HepG2 (cell line): ENCODE results near the gene BLOC1S4. TPM values are rescaled to one million over a fixed set of nuclear protein-coding genes. Genes with fewer than 3 reads are reported as not detected.

Experiments used
- ELF1 ChIP-seq: sonication (generic); formaldehyde crosslinking; IDR thresholded peaks from 2 replicates; pipeline ENCODE4 v1.4.0; 2020; ENCODE audit warnings: missing genetic modification reagents
- MBNL3 ChIP-seq: fragments of 250-450 bp; sonication (Bioruptor Pico); conservative IDR thresholded peaks from 2 replicates; pipeline ENCODE4 v1.8.0; 2022; ENCODE audit warnings: mild to moderate bottlenecking, inconsistent platforms
- MLLT10 ChIP-seq: sonication (generic); formaldehyde crosslinking; IDR thresholded peaks from 2 replicates; pipeline ENCODE4 v1.4.0; 2020; ENCODE audit warnings: missing genetic modification reagents
- NFE2L2 ChIP-seq: fragments of 150-350 bp; IDR thresholded peaks from 2 replicates; pipeline ENCODE4 v1.6.1; 2014; ENCODE audit warnings: low read length
- NR2C2 ChIP-seq: sonication (generic); formaldehyde crosslinking; IDR thresholded peaks from 2 replicates; pipeline ENCODE4 v1.4.0; 2020; ENCODE audit warnings: missing genetic modification reagents, mild to moderate bottlenecking, moderate library complexity, borderline replicate concordance
- RAD21 ChIP-seq: fragments of 450-650 bp; formaldehyde crosslinking; IDR thresholded peaks from 2 replicates; pipeline ENCODE4 v1.5.0; 2020; ENCODE audit warnings: mild to moderate bottlenecking
- SIX1 ChIP-seq: sonication (generic); formaldehyde crosslinking; IDR thresholded peaks from 2 replicates; pipeline ENCODE4 v1.4.0; 2020; ENCODE audit warnings: missing genetic modification reagents, borderline replicate concordance
- SMC3 ChIP-seq: IDR thresholded peaks from 2 replicates; pipeline ENCODE4 v1.6.1; 2011; ENCODE audit warnings: low read length, improper control_type of control experiment
- ZBTB21 ChIP-seq: sonication (generic); formaldehyde crosslinking; IDR thresholded peaks from 2 replicates; pipeline ENCODE4 v1.4.0; 2020; ENCODE audit warnings: missing genetic modification reagents
- ZBTB42 ChIP-seq: sonication (generic); formaldehyde crosslinking; IDR thresholded peaks from 2 replicates; pipeline ENCODE4 v1.5.0; 2020; ENCODE audit warnings: mild to moderate bottlenecking, missing genetic modification reagents
- ZFX ChIP-seq: sonication (generic); formaldehyde crosslinking; IDR thresholded peaks from 2 replicates; pipeline ENCODE4 v1.4.0; 2020; ENCODE audit warnings: mild to moderate bottlenecking, low read depth, missing genetic modification reagents, moderate library complexity
- ZMYM2 ChIP-seq: sonication (generic); formaldehyde crosslinking; IDR thresholded peaks from 2 replicates; pipeline ENCODE4 v1.8.0; 2022; ENCODE audit warnings: mild to moderate bottlenecking, missing genetic modification reagents
- ZNF33B ChIP-seq: sonication (generic); formaldehyde crosslinking; IDR thresholded peaks from 2 replicates; pipeline ENCODE4 v1.5.1; 2020; ENCODE audit warnings: mild to moderate bottlenecking, missing genetic modification reagents
- ZNF383 ChIP-seq: sonication (generic); formaldehyde crosslinking; IDR thresholded peaks from 2 replicates; pipeline ENCODE4 v1.4.0; 2020; ENCODE audit warnings: missing genetic modification reagents, mild to moderate bottlenecking, borderline replicate concordance
- ZNF746 ChIP-seq: sonication (generic); formaldehyde crosslinking; IDR thresholded peaks from 2 replicates; pipeline ENCODE4 v1.8.0; 2022; ENCODE audit warnings: mild to moderate bottlenecking, missing genetic modification reagents
- ZNF780A ChIP-seq: sonication (generic); formaldehyde crosslinking; IDR thresholded peaks from 2 replicates; pipeline ENCODE4 v1.8.0; 2022; ENCODE audit warnings: mild to moderate bottlenecking, missing genetic modification reagents, moderate library complexity
- ZNF83 ChIP-seq: sonication (generic); formaldehyde crosslinking; IDR thresholded peaks from 2 replicates; pipeline ENCODE4 v1.4.0; 2020; ENCODE audit warnings: missing genetic modification reagents, mild to moderate bottlenecking, borderline replicate concordance
- ZSCAN31 ChIP-seq: sonication (generic); formaldehyde crosslinking; IDR thresholded peaks from 2 replicates; pipeline ENCODE4 v1.5.0; 2020; ENCODE audit warnings: low read depth, mild to moderate bottlenecking, missing genetic modification reagents
- polyA plus RNA-seq, 8 experiments: library from polyadenylated mRNA; depleted of rRNA in 3 of 8; stranded (reverse) in 7 of 8; unstranded in 1 of 8; fragments of >200 nt; fragmentation: Illumina TruSeq in 4 of 8; extraction: Trizol in 4 of 8; gene quantifications; 2 replicates each; pipeline versions ENCODE4 v1.2.1 to v1.2.3, GENCODE V29; 2011 to 2016; ENCODE audit warnings: low read depth in 4 of 8, missing spikeins in 1 of 8, mixed read lengths in 1 of 8; ENCODE audit not compliant: insufficient read depth in 1 of 8
- total RNA-seq, 5 experiments: library from RNA; depleted of rRNA; stranded (reverse); fragments of >200 nt; fragmentation: Illumina TruSeq; extraction: Trizol; gene quantifications; 2 replicates each; pipeline ENCODE4 v1.2.3, GENCODE V29; 2016; ENCODE audit warnings: low read depth in 1 of 5
- TF ChIP-seq, protein P1 (sequence below): sonication (generic); formaldehyde crosslinking; IDR thresholded peaks from 2 replicates; pipeline ENCODE4 v1.5.0; 2020; ENCODE audit warnings: mild to moderate bottlenecking, missing genetic modification reagents, borderline replicate concordance
- TF ChIP-seq, protein P2 (sequence below): sonication (generic); formaldehyde crosslinking; IDR thresholded peaks from 2 replicates; pipeline ENCODE4 v1.5.1; 2020; ENCODE audit warnings: missing genetic modification reagents, mild to moderate bottlenecking, borderline replicate concordance
- TF ChIP-seq, protein P3 (sequence below): sonication (generic); formaldehyde crosslinking; IDR thresholded peaks from 2 replicates; pipeline ENCODE4 v1.4.0; 2020; ENCODE audit warnings: missing genetic modification reagents, borderline replicate concordance

BLOC1S4 gene
- total and polyA plus RNA-seq, 2 of the 13 experiments (the other 11 are each of a cell fraction or from before 2014, with no cell fraction given): 15.5 to 20.9 TPM

DNA sequence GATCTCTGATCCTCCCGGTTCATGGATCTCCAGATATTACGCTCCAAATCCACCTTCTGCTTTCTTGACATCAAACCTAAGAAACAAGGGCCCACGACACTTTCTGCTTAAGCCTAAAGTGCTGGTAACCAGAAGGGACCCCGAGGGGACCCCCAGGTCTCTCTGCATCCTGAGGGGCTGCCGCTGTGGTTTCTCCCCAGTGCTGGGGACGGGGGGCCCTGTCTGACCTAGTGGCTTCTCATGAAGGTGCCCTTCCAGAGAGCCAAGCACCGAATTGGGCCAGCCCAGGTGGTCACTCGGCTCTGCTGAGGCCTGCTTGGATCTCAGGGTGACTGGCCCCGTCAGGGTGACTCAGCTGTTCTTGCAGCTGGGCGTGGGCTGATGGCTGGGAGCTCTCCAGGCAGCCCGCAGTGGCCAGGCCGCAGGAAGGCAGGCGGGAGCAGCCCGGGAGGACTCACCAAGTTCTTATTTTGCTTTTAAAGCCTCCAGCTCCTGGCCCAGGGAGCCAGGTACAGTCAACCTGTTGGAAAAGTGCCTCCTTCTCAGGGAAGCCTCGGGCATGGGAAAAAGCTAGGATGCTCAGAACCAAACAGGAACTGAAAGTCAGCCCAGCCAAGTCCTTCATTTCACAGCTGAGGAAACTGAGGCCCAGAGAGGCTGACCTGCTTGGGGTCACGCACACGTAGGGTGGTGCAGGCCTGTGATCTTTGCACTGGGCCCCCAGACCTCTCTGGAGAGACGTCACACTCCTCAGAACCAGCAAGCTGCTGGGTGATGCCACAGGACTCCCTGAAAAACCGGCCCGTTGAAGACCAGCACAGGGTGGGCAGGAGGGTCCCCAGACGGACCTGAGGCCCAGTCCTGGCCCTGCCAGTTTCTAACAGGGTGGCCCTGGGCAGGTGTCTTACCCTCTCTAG lies 16.7 kb downstream of the BLOC1S4 start (continued):
- TF ChIP-seq, protein P1, sequence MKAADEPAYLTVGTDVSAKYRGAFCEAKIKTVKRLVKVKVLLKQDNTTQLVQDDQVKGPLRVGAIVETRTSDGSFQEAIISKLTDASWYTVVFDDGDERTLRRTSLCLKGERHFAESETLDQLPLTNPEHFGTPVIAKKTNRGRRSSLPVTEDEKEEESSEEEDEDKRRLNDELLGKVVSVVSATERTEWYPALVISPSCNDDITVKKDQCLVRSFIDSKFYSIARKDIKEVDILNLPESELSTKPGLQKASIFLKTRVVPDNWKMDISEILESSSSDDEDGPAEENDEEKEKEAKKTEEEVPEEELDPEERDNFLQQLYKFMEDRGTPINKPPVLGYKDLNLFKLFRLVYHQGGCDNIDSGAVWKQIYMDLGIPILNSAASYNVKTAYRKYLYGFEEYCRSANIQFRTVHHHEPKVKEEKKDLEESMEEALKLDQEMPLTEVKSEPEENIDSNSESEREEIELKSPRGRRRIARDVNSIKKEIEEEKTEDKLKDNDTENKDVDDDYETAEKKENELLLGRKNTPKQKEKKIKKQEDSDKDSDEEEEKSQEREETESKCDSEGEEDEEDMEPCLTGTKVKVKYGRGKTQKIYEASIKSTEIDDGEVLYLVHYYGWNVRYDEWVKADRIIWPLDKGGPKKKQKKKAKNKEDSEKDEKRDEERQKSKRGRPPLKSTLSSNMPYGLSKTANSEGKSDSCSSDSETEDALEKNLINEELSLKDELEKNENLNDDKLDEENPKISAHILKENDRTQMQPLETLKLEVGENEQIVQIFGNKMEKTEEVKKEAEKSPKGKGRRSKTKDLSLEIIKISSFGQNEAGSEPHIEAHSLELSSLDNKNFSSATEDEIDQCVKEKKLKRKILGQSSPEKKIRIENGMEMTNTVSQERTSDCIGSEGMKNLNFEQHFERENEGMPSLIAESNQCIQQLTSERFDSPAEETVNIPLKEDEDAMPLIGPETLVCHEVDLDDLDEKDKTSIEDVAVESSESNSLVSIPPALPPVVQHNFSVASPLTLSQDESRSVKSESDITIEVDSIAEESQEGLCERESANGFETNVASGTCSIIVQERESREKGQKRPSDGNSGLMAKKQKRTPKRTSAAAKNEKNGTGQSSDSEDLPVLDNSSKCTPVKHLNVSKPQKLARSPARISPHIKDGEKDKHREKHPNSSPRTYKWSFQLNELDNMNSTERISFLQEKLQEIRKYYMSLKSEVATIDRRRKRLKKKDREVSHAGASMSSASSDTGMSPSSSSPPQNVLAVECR: no peak; the same call in 1 of the 2 replicates
- TF ChIP-seq SMC3 (no peak), MBNL3 (CRISPR knock-in tag) (no peak), SIX1 (no peak), RAD21 (CRISPR knock-in tag) (peak; percentile 30; the same call in 1 of the 2 replicates), ELF1 (no peak), ZFX (CRISPR knock-in tag) (peak; percentile 94), ZNF83 (no peak), ZBTB21 (no peak), ZSCAN31 (CRISPR knock-in tag) (no peak; the same call in 1 of the 2 replicates), ZBTB42 (CRISPR knock-in tag) (no peak), NR2C2 (CRISPR knock-in tag) (no peak), ZNF33B (CRISPR knock-in tag) (no peak; the same call in 1 of the 2 replicates), ZNF383 (CRISPR knock-in tag) (no peak), MLLT10 (CRISPR knock-in tag) (no peak), ZNF746 (CRISPR knock-in tag) (no peak), NFE2L2 (peak; percentile 100), ZMYM2 (CRISPR knock-in tag) (no peak), ZNF780A (CRISPR knock-in tag) (no peak)
- TF ChIP-seq, protein P2, sequence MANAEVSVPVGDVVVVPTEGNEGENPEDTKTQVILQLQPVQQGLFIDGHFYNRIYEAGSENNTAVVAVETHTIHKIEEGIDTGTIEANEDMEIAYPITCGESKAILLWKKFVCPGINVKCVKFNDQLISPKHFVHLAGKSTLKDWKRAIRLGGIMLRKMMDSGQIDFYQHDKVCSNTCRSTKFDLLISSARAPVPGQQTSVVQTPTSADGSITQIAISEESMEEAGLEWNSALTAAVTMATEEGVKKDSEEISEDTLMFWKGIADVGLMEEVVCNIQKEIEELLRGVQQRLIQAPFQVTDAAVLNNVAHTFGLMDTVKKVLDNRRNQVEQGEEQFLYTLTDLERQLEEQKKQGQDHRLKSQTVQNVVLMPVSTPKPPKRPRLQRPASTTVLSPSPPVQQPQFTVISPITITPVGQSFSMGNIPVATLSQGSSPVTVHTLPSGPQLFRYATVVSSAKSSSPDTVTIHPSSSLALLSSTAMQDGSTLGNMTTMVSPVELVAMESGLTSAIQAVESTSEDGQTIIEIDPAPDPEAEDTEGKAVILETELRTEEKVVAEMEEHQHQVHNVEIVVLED: no peak
- TF ChIP-seq, protein P3, sequence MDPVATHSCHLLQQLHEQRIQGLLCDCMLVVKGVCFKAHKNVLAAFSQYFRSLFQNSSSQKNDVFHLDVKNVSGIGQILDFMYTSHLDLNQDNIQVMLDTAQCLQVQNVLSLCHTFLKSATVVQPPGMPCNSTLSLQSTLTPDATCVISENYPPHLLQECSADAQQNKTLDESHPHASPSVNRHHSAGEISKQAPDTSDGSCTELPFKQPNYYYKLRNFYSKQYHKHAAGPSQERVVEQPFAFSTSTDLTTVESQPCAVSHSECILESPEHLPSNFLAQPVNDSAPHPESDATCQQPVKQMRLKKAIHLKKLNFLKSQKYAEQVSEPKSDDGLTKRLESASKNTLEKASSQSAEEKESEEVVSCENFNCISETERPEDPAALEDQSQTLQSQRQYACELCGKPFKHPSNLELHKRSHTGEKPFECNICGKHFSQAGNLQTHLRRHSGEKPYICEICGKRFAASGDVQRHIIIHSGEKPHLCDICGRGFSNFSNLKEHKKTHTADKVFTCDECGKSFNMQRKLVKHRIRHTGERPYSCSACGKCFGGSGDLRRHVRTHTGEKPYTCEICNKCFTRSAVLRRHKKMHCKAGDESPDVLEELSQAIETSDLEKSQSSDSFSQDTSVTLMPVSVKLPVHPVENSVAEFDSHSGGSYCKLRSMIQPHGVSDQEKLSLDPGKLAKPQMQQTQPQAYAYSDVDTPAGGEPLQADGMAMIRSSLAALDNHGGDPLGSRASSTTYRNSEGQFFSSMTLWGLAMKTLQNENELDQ (CRISPR knock-in tag): no peak
